Stimulated activated effector memory CD8-positive, alpha-beta T cell treated with anti-CD3 and anti-CD28 coated beads, Interleukin-12 subunit alpha, Interleukin-12 subunit beta, amount 100 ng/mL, for 72 hours (primary cell): ENCODE results near the gene POLD1.

Experiments used
- ATAC-seq: fragments of 150-1000 bp; cut with Tn5 transposase; 2 replicates; pipeline ENCODE4 v1.10.0; 2021
- DNase-seq, 2 donors: peaks; one replicate each; pipeline ENCODE4 v3.0.0; 2021 to 2022; ENCODE audit warnings: low spot score in 2 of 2
- H3K27ac Mint-ChIP-seq: one replicate; pipeline ENCODE4 v1.8.0; 2022; ENCODE audit warnings: mild to moderate bottlenecking, mixed read lengths
- H3K36me3 Mint-ChIP-seq: one replicate; pipeline ENCODE4 v1.8.0; 2022; ENCODE audit warnings: mild to moderate bottlenecking, mixed read lengths
- H3K4me1 Mint-ChIP-seq: one replicate; pipeline ENCODE4 v1.8.0; 2022; ENCODE audit warnings: mixed read lengths
- H3K4me3 Mint-ChIP-seq: one replicate; pipeline ENCODE4 v1.8.0; 2022; ENCODE audit warnings: mild to moderate bottlenecking, mixed read lengths
- H3K9me3 Mint-ChIP-seq: one replicate; pipeline ENCODE4 v1.8.0; 2022; ENCODE audit warnings: mixed read lengths

The POLD1 gene

DNA sequence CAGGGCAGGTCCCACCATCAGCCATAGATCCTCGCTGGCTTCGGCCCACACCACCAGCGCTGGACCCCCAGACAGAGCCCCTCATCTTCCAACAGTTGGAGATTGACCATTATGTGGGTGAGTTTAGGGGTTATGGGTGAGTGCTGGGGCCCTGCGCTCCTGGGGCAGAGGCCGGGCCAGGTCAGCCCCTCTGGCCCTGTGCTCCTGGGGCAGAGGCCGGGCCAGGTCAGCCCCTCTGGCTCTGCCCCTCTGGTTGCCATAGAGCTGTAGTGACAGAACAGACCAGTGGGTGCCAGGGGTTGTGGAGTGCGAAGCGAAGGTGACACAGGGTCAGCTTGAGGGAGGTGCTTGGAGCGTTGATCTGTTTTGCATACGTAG, 15.2 kb downstream of the POLD1 start:
- DNase-seq (no peak), ATAC-seq (peak; percentile 16)
- Mint-ChIP-seq H3K4me1 (peaks cover 13% of the 10 kb centered on the region), H3K4me3 (no peak overlapping the region), H3K36me3 (peaks cover 82% of the 10 kb centered on the region), H3K27ac (no peak overlapping the region), H3K9me3 (no peaks in the 10 kb centered on the region)

DNA sequence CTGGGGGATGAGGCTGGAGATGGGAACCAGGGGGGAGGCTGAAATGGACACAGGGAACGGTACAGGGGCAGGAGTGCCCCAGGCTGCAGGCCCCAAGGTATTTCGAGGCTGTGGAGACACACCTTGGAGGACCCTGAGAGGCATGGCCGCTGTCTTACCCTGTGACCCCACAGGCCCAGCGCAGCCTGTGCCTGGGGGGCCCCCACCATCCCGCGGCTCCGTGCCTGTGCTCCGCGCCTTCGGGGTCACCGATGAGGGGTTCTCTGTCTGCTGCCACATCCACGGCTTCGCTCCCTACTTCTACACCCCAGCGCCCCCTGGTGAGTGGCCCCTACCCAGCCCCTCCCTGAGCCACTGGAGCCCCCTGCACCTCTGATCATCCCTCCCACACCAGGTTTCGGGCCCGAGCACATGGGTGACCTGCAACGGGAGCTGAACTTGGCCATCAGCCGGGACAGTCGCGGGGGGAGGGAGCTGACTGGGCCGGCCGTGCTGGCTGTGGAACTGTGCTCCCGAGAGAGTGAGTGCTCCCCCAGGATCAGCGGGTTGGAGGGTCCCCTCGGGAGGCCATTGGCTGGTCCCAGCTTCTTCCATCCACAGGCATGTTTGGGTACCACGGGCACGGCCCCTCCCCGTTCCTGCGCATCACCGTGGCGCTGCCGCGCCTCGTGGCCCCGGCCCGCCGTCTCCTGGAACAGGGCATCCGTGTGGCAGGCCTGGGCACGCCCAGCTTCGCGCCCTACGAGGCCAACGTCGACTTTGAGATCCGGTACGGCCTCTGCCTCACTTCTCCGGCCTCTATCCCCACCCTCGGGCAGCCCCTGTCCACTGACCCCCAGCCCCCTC, 17.7 kb downstream of the POLD1 start:
- ATAC-seq (no peak), DNase-seq (no peak)
- Mint-ChIP-seq H3K27ac (no peak overlapping the region), H3K36me3 (peaks cover 87% of the 10 kb centered on the region), H3K4me1 (peaks cover 13% of the 10 kb centered on the region), H3K9me3 (no peaks in the 10 kb centered on the region), H3K4me3 (no peak overlapping the region)

DNA sequence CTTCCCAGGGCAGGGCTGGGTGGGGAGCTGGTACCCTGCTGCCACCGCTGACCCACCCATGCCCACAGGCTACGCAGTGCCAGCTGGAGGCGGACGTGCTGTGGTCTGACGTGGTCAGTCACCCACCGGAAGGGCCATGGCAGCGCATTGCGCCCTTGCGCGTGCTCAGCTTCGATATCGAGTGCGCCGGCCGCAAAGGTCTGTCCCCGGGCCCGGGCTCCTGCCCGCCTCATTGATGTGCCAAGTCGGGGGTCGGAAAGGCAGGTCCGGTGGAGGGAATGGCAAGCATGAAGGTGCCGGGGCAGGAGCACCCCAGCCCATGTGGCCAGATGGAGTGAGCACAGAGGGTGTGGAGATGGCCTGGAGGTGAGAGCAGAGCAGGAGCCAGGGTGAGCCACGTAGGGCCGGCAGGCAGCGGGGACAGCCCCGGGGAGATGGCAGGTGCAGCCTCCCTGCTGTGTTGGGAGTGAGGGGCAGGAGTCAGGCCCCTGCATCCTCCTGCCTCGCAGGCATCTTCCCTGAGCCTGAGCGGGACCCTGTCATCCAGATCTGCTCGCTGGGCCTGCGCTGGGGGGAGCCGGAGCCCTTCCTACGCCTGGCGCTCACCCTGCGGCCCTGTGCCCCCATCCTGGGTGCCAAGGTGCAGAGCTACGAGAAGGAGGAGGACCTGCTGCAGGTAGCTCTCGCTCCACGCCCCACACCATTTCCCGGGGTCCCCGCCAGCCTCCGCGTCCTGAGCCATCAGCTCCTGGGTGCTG, 18.6 kb downstream of the POLD1 start:
- Mint-ChIP-seq H3K36me3 (peaks cover 91% of the 10 kb centered on the region), H3K4me3 (no peak overlapping the region), H3K27ac (no peak overlapping the region), H3K4me1 (peaks cover 11% of the 10 kb centered on the region), H3K9me3 (no peaks in the 10 kb centered on the region)
- DNase-seq (no peak), ATAC-seq (no peak)

DNA sequence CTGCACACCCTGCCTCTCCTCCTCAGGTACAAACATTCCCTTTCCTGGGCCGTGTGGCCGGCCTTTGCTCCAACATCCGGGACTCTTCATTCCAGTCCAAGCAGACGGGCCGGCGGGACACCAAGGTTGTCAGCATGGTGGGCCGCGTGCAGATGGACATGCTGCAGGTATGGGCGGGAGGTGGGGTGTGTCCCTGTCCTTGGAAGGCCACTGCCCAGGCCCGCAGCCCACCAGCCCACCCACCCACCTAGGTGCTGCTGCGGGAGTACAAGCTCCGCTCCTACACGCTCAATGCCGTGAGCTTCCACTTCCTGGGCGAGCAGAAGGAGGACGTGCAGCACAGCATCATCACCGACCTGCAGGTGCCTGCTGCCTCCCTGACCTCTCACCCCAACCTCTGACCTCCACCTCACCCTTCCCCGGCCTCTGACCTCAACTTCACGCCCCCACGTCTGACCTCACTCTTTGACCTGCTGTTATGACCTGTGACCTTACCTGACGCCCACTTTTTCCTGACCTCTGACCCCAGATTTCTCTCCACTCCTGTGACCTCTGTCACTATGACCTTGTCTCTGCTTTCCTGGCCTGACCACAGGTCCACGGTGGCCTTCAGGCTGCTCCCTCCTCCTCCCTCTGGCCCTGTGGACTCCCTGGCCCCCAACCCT, 22.1 kb downstream of the POLD1 start:
- ATAC-seq = no peak
- H3K36me3 Mint-ChIP-seq = peaks cover 80% of the 10 kb centered on the region

DNA sequence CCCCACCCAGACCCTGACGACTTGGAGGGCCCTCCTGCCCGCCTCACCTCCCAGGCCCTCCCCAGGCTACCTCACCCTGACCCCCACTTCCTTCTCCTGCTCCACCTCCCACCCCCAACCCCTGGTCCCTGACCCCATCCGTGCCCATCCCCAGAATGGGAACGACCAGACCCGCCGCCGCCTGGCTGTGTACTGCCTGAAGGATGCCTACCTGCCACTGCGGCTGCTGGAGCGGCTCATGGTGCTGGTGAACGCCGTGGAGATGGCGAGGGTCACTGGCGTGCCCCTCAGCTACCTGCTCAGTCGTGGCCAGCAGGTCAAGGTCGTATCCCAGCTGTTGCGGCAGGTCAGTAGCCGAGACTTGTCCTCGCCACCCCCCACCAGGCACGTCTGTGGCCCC, 22.7 kb downstream of the POLD1 start:
- H3K36me3 Mint-ChIP-seq = peaks cover 74% of the 10 kb centered on the region
- no peak overlapping the region for H3K4me3 Mint-ChIP-seq
- no peak for ATAC-seq
- H3K27ac Mint-ChIP-seq = no peak overlapping the region
- H3K9me3 Mint-ChIP-seq = no peaks in the 10 kb centered on the region
- no peak for DNase-seq
- H3K4me1 Mint-ChIP-seq = no peaks in the 10 kb centered on the region

More for the DNA sequence above, 22.1 kb downstream of the POLD1 start:
- H3K4me1 Mint-ChIP-seq = no peaks in the 10 kb centered on the region
- no peak overlapping the region for H3K27ac Mint-ChIP-seq
- no peaks in the 10 kb centered on the region for H3K9me3 Mint-ChIP-seq
- H3K4me3 Mint-ChIP-seq = no peak overlapping the region
- no peak for DNase-seq

DNA sequence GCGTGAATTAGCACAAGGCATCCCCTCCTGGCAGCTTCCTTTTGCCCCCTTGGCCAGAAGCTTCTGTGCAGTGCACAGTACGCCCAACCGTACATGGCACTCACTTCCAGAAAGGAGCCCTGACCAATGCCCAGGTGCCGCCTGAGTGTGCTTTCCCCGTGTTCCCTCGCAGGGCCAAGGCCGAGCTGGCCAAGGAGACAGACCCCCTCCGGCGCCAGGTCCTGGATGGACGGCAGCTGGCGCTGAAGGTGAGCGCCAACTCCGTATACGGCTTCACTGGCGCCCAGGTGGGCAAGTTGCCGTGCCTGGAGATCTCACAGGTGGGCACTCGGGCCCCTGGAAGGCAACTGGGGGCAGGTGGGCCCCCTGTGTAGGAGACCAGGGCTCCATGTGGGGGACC, 25.2 kb downstream of the POLD1 start:
- Mint-ChIP-seq H3K36me3 (peaks cover 72% of the 10 kb centered on the region), H3K4me3 (no peak overlapping the region), H3K9me3 (no peaks in the 10 kb centered on the region), H3K27ac (no peak overlapping the region), H3K4me1 (no peaks in the 10 kb centered on the region)
- no peak for ATAC-seq
- DNase-seq = no peak

DNA sequence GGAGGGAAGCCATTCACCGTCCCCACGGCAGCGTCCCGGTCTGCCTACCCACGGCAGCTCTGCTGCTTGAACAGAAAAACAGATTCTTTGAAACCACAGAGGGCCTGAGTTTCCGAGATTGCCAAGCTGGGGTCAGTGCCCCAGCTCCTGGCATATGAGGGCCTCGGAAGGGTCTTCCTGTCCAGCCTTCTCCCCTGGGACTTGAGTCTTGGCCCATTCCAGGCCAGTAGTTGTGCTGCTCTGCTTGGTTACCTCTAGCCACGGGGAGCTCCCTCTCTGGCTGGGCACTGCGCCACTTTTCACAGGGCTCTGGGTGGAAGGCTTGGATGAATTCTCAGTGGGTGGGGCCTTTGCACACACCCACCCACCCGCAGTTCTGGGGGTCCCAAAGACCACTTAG, 26.0 kb downstream of the POLD1 start:
- no peak for DNase-seq
- no peak overlapping the region for H3K4me3 Mint-ChIP-seq

DNA sequence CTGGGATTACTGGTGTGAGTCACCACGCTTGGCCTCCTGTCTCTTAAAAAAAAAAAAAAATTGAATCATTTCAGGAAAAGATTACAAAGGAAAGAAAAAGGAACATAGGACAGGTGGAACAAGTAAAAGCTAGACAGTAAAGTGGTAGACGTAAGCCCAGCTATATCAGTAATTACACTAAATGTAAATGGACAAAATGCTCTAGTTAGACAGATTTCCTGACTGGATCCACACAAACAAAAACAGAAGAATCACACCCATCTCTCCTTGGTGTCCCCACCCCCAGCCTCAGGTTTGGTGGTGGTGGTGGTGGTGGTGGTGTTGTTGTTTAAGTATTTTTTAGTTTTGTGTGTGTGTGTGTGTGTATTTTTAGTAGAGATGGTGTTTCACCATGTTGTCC, 28.3 kb downstream of the POLD1 start:
- peaks cover 58% of the 10 kb centered on the region for H3K36me3 Mint-ChIP-seq
- H3K4me1 Mint-ChIP-seq = peaks cover 8% of the 10 kb centered on the region
- H3K4me3 Mint-ChIP-seq = no peak overlapping the region
- no peaks in the 10 kb centered on the region for H3K9me3 Mint-ChIP-seq
- no peak for ATAC-seq
- DNase-seq = no peak
- no peak overlapping the region for H3K27ac Mint-ChIP-seq

More for the DNA sequence above, 26.0 kb downstream of the POLD1 start:
- ATAC-seq = no peak
- Mint-ChIP-seq H3K36me3 (peaks cover 72% of the 10 kb centered on the region), H3K9me3 (no peaks in the 10 kb centered on the region), H3K27ac (no peak overlapping the region), H3K4me1 (peaks cover 8% of the 10 kb centered on the region)

DNA sequence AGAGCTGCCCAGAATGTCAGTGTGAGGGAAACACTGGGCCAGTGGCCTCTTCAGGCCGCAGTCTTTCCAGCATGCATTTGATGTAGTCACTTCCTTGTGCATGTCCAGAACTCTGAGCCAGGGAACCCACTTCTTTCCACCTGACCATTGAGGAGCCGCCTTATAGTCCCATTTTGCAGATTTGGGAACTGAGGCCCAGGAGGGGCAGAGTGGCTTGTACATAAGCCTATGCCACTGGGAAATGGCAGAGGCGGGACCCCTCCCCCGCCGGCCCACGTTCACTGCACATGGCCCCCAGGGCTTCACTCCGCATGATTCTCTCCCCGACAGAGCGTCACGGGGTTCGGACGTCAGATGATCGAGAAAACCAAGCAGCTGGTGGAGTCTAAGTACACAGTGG, 28.9 kb downstream of the POLD1 start:
- no peak for ATAC-seq
- H3K4me3 Mint-ChIP-seq = no peak overlapping the region
- no peaks in the 10 kb centered on the region for H3K9me3 Mint-ChIP-seq

DNA sequence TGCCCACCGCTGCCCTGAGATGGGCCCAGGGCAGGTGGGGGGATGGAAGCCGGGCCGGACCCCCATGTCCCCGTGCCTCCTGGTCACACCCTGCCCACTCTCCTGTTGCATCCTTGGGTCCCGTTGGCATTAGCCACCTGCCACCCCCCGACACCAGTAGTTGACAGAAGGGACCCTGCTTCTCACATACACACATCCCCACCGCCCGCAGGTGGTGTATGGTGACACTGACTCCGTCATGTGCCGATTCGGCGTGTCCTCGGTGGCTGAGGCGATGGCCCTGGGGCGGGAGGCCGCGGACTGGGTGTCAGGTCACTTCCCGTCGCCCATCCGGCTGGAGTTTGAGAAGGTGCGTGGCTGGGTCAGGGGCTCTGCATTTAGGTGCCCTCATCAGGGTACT, 29.4 kb downstream of the POLD1 start:
- H3K27ac Mint-ChIP-seq = no peak overlapping the region
- peaks cover 8% of the 10 kb centered on the region for H3K4me1 Mint-ChIP-seq
- ATAC-seq = no peak
- H3K9me3 Mint-ChIP-seq = no peaks in the 10 kb centered on the region
- peaks cover 46% of the 10 kb centered on the region for H3K36me3 Mint-ChIP-seq
- no peak for DNase-seq
- no peak overlapping the region for H3K4me3 Mint-ChIP-seq

More for the DNA sequence above, 28.9 kb downstream of the POLD1 start:
- no peak overlapping the region for H3K27ac Mint-ChIP-seq
- peaks cover 8% of the 10 kb centered on the region for H3K4me1 Mint-ChIP-seq
- peaks cover 51% of the 10 kb centered on the region for H3K36me3 Mint-ChIP-seq
- no peak for DNase-seq

DNA sequence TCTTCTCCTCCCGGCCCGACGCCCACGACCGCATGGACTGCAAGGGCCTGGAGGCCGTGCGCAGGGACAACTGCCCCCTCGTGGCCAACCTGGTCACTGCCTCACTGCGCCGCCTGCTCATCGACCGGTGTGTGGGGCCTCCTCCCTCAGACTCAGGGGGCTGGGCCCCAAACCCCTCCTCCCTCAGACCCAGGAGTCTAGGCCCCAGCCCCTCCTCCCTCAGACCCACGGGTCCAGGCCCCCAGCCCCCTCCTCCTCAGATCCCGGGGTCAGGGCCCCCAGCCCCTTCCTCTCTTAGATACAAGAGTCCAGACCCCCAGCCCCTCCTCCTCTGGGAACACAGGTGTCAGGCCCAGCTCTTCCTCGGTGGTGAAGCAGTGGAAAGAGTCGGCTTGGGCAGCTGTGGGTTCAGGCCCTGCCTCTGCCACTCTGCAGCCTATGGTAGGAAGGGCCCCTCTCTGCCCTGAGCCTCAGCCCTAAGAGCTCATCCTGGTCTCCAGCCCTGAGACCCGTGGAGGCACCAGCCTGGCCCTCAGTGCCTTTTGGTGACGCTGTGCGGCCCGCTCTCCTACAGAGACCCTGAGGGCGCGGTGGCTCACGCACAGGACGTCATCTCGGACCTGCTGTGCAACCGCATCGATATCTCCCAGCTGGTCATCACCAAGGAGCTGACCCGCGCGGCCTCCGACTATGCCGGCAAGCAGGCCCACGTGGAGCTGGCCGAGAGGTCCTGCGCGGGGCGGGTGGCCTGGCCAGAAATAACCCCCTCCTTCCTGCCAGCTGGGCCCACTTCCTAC, 30.9 kb downstream of the POLD1 start:
- Mint-ChIP-seq H3K4me1 (peaks cover 22% of the 10 kb centered on the region), H3K27ac (peak overlapping the region; percentile 32), H3K4me3 (no peak overlapping the region), H3K36me3 (peaks cover 41% of the 10 kb centered on the region), H3K9me3 (no peaks in the 10 kb centered on the region)
- ATAC-seq (peak; percentile 78), DNase-seq (peak; percentile 75 to 87)

DNA sequence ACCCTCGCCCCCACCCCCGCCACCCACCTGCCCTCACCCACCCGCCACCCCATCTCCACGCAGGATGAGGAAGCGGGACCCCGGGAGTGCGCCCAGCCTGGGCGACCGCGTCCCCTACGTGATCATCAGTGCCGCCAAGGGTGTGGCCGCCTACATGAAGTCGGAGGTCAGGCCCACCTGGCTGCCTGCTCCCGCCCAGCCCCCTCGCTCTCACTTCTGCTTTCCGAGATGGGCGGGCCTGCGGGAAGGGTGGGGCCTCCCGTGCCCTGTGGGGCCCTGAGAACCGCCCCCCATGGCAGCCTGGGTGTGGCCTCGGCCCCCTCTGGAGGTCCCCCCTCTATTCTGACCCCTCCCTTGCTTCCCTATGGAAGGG, 31.5 kb downstream of the POLD1 start:
- ATAC-seq (peak; percentile 5), DNase-seq (no peak)
- no peak overlapping the region for H3K4me3 Mint-ChIP-seq
- no peak overlapping the region for H3K27ac Mint-ChIP-seq
- no peaks in the 10 kb centered on the region for H3K9me3 Mint-ChIP-seq
- peaks cover 35% of the 10 kb centered on the region for H3K36me3 Mint-ChIP-seq
- H3K4me1 Mint-ChIP-seq = peaks cover 26% of the 10 kb centered on the region

DNA sequence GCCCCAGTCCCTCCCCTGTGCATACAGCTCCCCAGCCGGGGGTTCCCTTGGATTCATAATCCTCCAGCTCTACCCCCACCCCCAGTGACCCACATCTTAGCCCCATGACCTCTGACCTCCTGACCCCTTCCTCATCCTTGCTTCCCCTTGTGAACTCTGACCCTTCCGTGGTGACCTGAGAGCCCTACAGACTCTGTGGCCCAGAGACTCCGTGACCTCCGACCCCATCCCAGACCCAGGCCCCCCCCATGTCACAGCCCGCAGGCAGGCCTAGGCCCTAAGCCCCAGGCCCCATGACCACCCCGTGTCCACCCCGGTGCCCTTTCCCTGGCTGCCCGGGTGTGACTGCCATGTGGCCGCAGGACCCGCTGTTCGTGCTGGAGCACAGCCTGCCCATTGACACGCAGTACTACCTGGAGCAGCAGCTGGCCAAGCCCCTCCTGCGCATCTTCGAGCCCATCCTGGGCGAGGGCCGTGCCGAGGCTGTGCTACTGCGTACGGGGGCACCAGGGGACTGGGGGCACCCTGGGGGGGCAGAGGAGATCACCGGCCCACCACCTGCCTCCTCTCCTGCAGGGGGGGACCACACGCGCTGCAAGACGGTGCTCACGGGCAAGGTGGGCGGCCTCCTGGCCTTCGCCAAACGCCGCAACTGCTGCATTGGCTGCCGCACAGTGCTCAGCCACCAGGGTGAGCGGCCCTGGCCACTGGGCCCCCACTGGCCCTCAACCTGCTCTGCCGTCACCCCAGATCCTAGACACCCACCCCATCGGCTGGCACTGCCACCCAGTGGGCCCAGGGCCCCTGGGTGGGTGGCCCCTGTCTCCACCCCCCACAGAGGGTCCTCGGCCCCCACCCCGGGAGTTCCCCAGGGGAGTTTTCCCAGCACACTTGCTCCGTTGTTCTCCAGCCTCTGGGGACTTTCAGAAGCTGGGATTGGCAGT, 32.2 kb downstream of the POLD1 start:
- Mint-ChIP-seq H3K4me3 (no peak overlapping the region), H3K36me3 (peaks cover 31% of the 10 kb centered on the region), H3K9me3 (no peaks in the 10 kb centered on the region), H3K27ac (no peak overlapping the region), H3K4me1 (peaks cover 26% of the 10 kb centered on the region)
- DNase-seq (no peak), ATAC-seq (no peak)
